ENCODE results near the gene DIPK1A.

- no peak for TF ChIP-seq CHD2 (IDR thresholded peaks at IDR 0.05; ENCODE audit: low read length, partially characterized antibody)
- TF ChIP-seq, protein P1, sequence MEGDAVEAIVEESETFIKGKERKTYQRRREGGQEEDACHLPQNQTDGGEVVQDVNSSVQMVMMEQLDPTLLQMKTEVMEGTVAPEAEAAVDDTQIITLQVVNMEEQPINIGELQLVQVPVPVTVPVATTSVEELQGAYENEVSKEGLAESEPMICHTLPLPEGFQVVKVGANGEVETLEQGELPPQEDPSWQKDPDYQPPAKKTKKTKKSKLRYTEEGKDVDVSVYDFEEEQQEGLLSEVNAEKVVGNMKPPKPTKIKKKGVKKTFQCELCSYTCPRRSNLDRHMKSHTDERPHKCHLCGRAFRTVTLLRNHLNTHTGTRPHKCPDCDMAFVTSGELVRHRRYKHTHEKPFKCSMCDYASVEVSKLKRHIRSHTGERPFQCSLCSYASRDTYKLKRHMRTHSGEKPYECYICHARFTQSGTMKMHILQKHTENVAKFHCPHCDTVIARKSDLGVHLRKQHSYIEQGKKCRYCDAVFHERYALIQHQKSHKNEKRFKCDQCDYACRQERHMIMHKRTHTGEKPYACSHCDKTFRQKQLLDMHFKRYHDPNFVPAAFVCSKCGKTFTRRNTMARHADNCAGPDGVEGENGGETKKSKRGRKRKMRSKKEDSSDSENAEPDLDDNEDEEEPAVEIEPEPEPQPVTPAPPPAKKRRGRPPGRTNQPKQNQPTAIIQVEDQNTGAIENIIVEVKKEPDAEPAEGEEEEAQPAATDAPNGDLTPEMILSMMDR (IDR thresholded peaks at IDR 0.05), result no peak
- no peak for TF ChIP-seq ZC3H11A (IDR thresholded peaks at IDR 0.05)
- TF ChIP-seq CHD4 (IDR thresholded peaks at IDR 0.05; ENCODE audit: borderline replicate concordance), result no peak
- TF ChIP-seq EP300 (IDR thresholded peaks at IDR 0.05), result no peak
- no peak for TF ChIP-seq SMC3 (IDR thresholded peaks at IDR 0.05)
- no peak for TF ChIP-seq MAX (IDR thresholded peaks at IDR 0.05)
- TF ChIP-seq REST (IDR thresholded peaks at IDR 0.05), result no peak
Measured at GRCh38 chr1:92924501-92924900, 36.8 kb downstream of the DIPK1A start.
